HUDEP-2 (cell line): ENCODE data around the gene TMEM126B.
"Not testable (repeated sequence)": the region's sequence is repeated elsewhere in the genome, so short reads cannot be mapped to it uniquely, and the experiment has no call there.

Experiments used
- DNase-seq, 76 experiments: peaks; one replicate each; lab custom pipeline; 2025; ENCODE audit not compliant: unreplicated experiment in 76 of 76; lab: John Stamatoyannopoulos, UW

The TMEM126B gene

DNA sequence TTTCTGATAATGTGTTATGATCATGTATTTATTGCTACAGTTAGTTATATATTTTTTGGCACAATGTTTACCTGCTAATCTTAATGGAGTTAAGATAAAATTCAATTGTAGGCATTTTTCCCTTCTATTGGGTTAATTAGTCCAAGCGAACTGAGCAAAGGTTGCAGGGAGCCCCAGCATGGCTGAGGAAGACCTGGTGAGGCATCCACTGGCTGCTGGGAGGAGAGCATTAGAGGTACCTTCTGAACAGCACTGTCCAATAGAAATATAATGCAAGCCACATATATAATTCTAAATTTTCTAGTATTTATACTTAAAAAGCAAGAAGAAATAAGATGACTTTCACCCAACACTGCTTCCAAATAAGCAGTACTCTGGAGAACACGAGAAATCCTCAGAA lies 18.7 kb downstream of the TMEM126B start:
- no peak for DNase-seq

GRCh38 chr11:85647604-85648299 lies 19.4 kb downstream of the TMEM126B start, which contains the start of gene TMEM126A:
Gene TMEM126A, plus strand, starts transcription at chr11:85647967. Its CDS starts 2,289 bp downstream, at chr11:85650256.
- DNase-seq: peak in 74 of 76 experiments; percentile 16 to 88 (median 75)

GRCh38 chr11:85651118-85651517 lies 22.7 kb downstream of the TMEM126B start:
- no peak for DNase-seq

DNA sequence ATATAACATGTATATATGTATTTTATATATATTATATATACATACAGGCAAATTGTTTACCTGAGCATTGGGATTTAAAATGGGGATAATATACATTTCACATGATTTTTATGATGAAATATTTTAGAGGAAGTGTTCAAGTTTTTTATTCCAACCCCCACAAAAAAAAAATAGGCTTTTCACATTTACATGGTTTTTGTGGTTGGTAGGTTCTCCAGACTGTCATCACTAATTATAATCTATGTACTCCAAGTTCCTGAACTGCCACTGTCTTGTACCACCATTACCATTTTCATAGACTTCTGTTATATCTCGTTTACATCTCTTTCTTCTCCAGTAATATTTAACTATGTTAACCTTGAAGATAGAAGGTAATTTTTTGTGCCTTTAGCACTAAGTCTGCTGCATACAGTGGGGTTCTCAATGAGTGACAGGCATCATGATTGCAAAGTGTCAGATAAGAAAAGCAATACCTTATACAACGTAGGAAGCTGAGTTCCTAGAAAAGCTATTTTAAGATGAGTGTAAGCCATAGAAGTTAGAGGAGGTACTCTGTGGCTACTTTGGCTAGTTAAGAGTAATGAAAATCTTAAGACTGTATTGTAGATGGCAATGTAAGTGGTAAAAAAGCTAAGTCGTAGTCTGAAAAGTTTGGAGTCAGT lies 24.5 kb downstream of the TMEM126B start:
- no peak for DNase-seq

DNA sequence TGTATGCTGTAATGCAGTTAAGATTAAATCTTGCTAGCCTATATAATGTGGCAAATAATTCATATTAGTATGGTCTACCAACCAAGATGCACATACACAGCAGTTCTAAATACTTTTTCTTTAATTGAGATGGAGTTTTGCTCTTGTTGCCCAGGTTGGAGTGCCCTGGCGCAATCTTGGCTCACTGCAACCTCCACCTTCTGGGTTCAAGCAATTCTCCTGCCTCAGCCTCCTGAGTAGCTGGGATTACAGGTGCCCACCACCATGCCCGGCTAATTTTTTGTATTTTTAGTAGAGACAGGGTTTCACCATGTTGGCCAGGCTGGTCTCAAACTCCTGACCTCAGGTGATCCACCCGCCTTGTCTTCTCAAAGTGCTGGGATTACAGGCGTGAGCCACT lies 25.9 kb downstream of the TMEM126B start:
- DNase-seq: not testable (repeated sequence)

- DNase-seq: no peak
Observed at GRCh38 chr11:85656777-85657176, 28.4 kb downstream of the TMEM126B start.

DNA sequence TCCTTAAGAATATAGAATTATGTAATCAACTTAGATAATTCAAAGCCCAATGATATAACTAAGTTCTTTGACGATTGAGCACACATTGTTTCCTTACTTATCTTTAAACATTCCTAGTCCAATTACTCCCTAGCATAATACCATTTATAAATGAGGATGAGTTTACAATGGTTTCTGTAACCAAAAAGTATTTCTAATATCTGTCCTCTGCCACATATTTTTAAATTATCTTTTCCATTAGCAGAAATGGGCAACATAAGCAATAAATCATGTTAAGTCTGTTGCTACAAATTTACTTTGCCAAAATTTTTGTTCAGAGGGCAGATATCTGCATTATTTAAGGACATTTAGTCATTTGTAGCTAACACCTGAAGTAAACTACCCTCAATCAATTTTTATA lies 29.8 kb downstream of the TMEM126B start:
- no peak for DNase-seq

DNA sequence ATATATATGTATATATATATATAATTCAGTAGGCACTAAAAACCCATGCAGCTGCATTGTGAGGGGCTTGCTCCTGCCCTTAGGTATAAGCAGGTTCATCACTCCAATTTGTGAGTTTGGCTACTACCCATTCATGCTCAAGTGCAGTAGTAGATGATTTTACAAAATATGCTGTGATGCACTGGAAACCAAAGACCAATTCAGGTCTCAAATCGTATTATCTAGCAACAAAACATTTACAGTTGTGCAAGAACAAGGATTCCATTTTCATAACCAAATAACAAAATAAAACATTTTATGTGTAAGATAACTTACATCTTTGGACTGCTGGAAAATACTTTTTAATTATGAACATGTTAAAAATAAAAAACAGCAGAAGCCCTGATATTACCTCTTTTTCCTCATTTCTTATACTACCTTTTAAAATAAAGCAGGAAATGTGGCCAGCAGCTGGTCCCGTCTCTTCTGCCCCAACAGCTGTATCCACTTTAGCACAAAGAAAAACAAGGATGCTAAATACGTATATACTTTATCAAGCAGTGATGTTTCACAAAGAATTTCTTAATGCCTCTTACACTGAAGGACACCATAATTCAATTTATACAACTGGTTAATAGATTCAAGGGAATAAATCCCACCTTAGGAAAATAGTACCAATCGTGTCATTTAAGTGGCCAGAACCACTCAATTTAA lies 33.7 kb downstream of the TMEM126B start:
- DNase-seq: no peak

- peak in 1 of 76 experiments; percentile 2 for DNase-seq
Observed at GRCh38 chr11:85663080-85663752, 34.8 kb downstream of the TMEM126B start.

- DNase-seq: peak in 67 of 76 experiments; percentile 7 to 75 (median 57)
Observed at GRCh38 chr11:85663753-85664614, 35.6 kb downstream of the TMEM126B start.

DNA sequence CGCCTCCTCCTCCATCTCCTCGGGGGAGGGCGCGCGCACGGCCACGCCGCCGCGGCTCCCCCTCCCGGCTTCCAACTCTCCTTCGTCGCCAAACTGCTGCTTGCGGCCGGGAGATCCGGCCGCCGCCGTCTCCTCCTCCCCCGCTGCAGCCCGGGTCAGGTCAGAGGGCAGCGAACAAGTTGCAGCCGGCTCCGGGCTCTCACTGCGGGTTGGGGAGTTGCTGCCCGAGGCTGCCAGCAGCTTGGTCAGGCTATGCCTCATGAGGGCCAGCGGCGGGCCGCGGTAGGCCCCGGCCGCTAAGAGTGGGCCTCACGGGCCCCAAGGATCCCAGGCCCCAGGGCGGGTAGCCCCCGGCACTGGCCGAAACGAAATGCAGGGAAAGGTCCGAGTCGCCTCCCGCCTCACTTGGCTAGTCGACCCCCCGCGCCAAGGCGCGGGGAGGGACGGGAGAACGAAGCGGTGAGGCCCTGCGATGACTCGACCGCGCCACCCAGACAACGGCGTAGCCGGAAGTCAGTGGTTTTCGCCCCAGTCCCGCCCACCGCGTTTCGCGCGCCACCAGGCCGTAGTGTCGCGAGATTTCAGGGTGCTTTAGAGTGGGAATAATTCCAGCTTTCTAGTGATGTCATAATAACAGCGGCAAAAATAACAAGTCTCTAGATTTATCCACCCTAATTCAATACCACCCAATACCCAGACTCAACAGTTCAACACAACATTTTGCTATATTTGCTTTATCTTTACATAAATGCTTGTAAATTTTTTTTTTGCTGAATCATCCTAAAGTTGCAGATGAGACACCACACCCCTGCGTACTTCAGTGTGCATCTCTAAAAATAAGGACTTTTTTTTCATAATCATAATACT lies 36.5 kb downstream of the TMEM126B start, which contains the start of gene CREBZF:
Gene CREBZF (minus strand): TSS at position 515 of the 867 bp plus-strand sequence. CDS start 254 bp downstream, at position 261.
- DNase-seq: peak in 75 of 76 experiments; percentile 28 to 94 (median 86)

DNA sequence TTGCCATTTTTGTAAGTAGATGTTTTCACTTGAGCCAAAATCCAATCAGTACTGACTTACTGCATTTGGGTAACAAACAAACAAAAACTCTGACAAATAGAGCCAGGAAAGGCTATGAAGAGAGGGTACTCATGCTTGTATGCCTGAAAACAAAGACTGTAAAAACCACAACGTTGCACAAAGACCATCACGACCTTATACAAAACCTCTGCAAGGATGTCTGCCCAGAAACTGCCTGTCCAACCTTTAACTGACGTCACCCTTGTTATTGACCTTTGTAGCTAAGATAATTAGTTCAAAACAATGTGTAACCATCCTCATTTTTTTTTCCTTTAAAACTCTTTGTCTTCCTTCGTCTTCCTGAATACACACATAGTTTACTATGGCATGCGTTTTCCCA lies 37.3 kb downstream of the TMEM126B start:
- no peak for DNase-seq

DNA sequence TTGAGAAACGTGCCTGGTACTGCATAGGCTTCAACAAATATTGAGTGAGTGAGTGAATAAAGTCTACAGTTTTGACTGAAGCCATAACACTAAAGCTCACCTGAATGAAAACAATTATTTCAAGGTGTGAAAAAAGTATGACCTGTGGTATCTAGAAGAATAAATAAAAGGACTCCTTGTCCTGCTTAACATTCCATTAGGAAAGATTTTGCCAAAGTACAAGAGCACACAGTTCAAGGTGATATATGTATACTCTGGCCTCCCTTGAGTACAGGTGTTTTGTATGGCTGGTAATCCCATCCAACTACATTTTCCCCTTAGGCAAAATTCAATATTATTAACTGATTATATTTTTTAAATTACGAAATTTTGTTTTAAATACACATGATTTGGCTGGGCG lies 38.3 kb downstream of the TMEM126B start:
- no peak for DNase-seq

DNA sequence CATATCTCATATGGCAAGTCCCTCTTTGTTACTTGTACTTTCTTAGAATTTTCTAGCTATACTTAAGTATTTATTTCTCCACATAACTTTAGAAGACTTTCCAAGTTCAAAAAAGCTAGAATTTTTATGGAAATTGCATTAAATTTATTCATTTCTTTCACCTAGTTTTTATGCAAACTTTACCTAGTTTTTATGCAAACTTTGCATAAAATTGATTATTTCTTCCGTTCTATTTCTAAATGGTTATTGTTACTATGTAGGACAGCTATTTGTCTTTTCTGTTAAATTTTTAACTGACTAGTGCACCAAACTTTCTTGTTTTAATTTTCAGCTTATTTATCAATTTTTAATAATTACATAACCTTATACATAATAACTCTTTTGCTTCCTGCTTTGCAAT lies 39.8 kb downstream of the TMEM126B start:
- DNase-seq: no peak

- not testable (repeated sequence) for DNase-seq
Observed at GRCh38 chr11:85670949-85671663, 42.7 kb downstream of the TMEM126B start.

DNA sequence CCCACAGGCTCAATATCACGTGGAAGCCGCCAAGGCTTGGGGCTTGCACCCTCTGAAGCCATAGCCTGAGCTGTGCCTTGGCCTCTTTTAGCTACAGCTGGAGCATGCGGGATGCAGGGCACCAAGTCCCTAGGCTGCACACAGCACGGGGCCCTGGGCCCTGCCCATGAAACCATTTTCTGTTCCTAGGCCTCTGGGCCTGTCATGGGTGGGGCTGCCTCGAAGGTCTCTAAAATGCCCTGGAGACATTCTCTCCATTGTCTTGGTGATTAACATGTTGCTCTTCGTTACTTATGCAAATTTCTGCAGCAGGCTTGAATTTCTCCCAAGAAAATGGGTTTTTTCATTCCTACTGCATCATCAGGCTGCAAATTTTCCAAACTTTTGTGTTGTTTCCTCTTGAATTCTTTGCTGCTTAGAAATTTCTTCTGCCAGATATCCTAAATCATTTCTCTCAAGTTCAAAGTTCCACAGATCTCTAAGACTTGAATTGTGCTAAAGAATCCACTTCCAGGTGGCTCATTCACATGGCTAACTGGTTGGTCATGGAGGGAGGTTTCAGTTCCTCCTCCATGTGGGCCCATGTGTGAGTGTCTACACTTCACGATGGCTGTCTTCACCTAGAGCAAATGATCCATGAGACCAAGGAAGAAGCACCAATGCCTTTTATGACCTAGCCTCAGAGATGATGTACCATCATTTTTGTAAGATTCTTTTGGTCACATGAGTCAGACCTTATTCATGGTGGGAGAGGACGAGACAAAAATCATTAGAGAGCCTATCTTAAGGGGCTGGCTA lies 43.9 kb downstream of the TMEM126B start:
- no peak for DNase-seq

DNA sequence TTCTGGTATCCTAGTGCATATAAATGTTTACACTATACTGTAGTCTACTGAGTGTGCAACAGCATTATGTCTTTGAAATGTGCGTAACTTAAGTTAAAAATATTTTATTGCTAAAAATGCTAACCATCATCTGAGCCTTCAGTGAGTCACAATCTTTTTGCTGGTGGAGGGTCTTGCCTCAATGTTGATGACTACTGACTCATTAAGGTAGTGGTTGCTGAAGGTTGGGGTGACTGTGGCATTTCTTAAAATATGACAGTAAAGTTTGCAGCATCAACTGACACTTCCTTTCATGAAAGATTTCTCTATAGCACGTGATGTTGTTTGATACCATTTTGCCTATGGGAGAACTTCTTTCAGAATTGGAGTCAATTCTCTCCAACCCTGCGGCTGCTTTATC lies 45.0 kb downstream of the TMEM126B start:
- DNase-seq: no peak

DNA sequence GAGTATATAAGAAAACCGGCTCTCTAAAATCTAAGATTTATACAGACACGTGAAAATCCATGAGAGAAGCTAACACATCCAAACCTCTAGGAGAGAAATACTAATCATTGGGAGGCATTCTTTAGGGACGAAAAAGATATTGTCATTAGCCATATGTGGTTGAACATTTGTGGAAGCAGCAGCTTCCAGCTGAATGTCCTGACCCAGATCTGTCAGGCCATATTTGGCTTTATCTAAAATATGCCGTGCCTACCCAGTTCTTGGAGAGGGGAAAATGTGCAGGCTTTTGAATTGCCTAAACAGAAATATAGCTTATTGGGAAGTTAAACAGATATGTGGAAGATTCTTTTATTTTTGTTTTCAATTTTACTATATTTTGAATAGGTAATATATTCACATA lies 51.2 kb downstream of the TMEM126B start:
- DNase-seq: no peak
